Endothelial cell of hepatic sinusoid (primary cell): ENCODE results near the gene MRPL53.

Source experiments
- in situ Hi-C: cut with HindIII; loops from 2 replicates; pipeline ENCODE4 v1.10.0; 2017; ENCODE audit warnings: low sequenced_read_pairs

The MRPL53 gene

GRCh38 chr2:74429487-74430451 lies 42.7 kb downstream of the MRPL53 start:
- in situ Hi-C loops, result loop anchor here (5.0 kb wide), 1 partner anchor 108 kb away; no protein-coding TSS in a partner anchor

- in situ Hi-C loops, result no loop called here
These were observed 43.8 kb downstream of the MRPL53 start for GRCh38 chr2:74428675-74429074.

- in situ Hi-C loops, result no loop called here
These were observed 44.9 kb downstream of the MRPL53 start for GRCh38 chr2:74427551-74427950.

- in situ Hi-C loops, result no loop called here
These were observed 46.2 kb downstream of the MRPL53 start for GRCh38 chr2:74426181-74426758.

- in situ Hi-C loops, result no loop called here
These were observed 47.0 kb downstream of the MRPL53 start for GRCh38 chr2:74425523-74425922.

GRCh38 chr2:74424995-74425406 lies 47.5 kb downstream of the MRPL53 start:
- in situ Hi-C loops, result no loop called here

- in situ Hi-C loops, result no loop called here
These were observed 48.1 kb downstream of the MRPL53 start for GRCh38 chr2:74424139-74424992.

GRCh38 chr2:74423231-74424095 lies 49.0 kb downstream of the MRPL53 start:
- in situ Hi-C loops, result no loop called here
